ENCODE results near the gene PLXNA3.

Gene PLXNA3

GRCh38 chrX:154458116-154458953 lies at the start of gene PLXNA3:
Gene PLXNA3, plus strand, starts transcription at chrX:154458281. Its CDS starts 1,903 bp downstream, at chrX:154460184.
- DNase-seq: peak in 34 of 58 donors; percentile 3 to 51 (median 24)

GRCh38 chrX:154408659-154409221 lies 49.3 kb upstream of the PLXNA3 start:
- no peak for DNase-seq

GRCh38 chrX:154409222-154409871 lies 48.7 kb upstream of the PLXNA3 start, which contains the start of gene DNASE1L1:
Gene DNASE1L1, minus strand, starts transcription at chrX:154409254. Its CDS starts 3,686 bp downstream, at chrX:154405568.
- DNase-seq: peak in 8 of 58 donors; percentile 3 to 19 (median 6)

GRCh38 chrX:154411981-154412340 lies 46.1 kb upstream of the PLXNA3 start:
- DNase-seq: peak in 46 of 58 donors; percentile 0 to 66 (median 31)

GRCh38 chrX:154412468-154412867 lies 45.6 kb upstream of the PLXNA3 start:
- DNase-seq: no peak

GRCh38 chrX:154413142-154413541 lies 44.9 kb upstream of the PLXNA3 start:
- no peak for DNase-seq

GRCh38 chrX:154417157-154417556 lies 40.9 kb upstream of the PLXNA3 start:
- DNase-seq: no peak

- no peak for DNase-seq
Measured at GRCh38 chrX:154419189-154419588, 38.9 kb upstream of the PLXNA3 start.

GRCh38 chrX:154419688-154420401 lies 38.2 kb upstream of the PLXNA3 start:
- DNase-seq: no peak

GRCh38 chrX:154420402-154420756 lies 37.7 kb upstream of the PLXNA3 start:
- no peak for DNase-seq

GRCh38 chrX:154426916-154427770 lies 30.9 kb upstream of the PLXNA3 start:
- DNase-seq: no peak

GRCh38 chrX:154428176-154429171 lies 29.6 kb upstream of the PLXNA3 start, which contains the start of gene ATP6AP1:
Gene ATP6AP1, plus strand, starts transcription at chrX:154428677. Its CDS starts 16 bp downstream, at chrX:154428693.
- DNase-seq: peak; percentile 32 to 93 (median 84)

GRCh38 chrX:154429711-154430110 lies 28.4 kb upstream of the PLXNA3 start:
- DNase-seq: no peak

GRCh38 chrX:154430479-154430878 lies 27.6 kb upstream of the PLXNA3 start:
- no peak for DNase-seq

- DNase-seq: no peak
Measured at GRCh38 chrX:154430916-154431315, 27.2 kb upstream of the PLXNA3 start.

GRCh38 chrX:154431341-154431740 lies 26.7 kb upstream of the PLXNA3 start:
- DNase-seq: peak in 5 of 58 donors; percentile 0 to 17 (median 15)

- no peak for DNase-seq
Measured at GRCh38 chrX:154432210-154432609, 25.9 kb upstream of the PLXNA3 start.

- no peak for DNase-seq
Measured at GRCh38 chrX:154433605-154434004, 24.5 kb upstream of the PLXNA3 start.
